K562 (cell line): ENCODE data around the gene ALOX12. TPM values are rescaled to one million over a fixed set of nuclear protein-coding genes. Genes with fewer than 3 reads are reported as not detected.
A peak's percentile ranks its signal among the peaks of the same experiment; 100 is the strongest.

ENCODE experiments used
- BCOR ChIP-seq: fragments of 450-650 bp; IDR thresholded peaks from 2 replicates; pipeline ENCODE4 v1.6.1; 2016
- CBX3 ChIP-seq, 2 experiments: IDR thresholded peaks; 1 replicate in 1 of 2; 2 replicates in 1 of 2; pipeline ENCODE4 v1.6.1; 2012; ENCODE audit warnings: inconsistent platforms in 2 of 2, low read length in 2 of 2, borderline replicate concordance in 1 of 2, control low read depth in 1 of 2
- ESRRB ChIP-seq: fragments of 250-450 bp; sonication (Bioruptor Pico); IDR thresholded peaks from 2 replicates; pipeline ENCODE4 v1.5.0; 2020; ENCODE audit warnings: mild to moderate bottlenecking, moderate library complexity, borderline replicate concordance
- MBD2 ChIP-seq: sonication (generic); IDR thresholded peaks from 2 replicates; pipeline ENCODE4 v1.6.1; 2016; ENCODE audit warnings: low read depth, borderline replicate concordance
- NFYB ChIP-seq: IDR thresholded peaks from 2 replicates; pipeline ENCODE4 v1.6.1; 2011; ENCODE audit warnings: mild to moderate bottlenecking, moderate library complexity; ENCODE audit not compliant: insufficient read length; ENCODE audit errors: extremely low read depth
- POLR3G ChIP-seq: IDR thresholded peaks from 2 replicates; pipeline ENCODE4 v1.6.1; 2011; ENCODE audit not compliant: insufficient read length, insufficient replicate concordance; ENCODE audit errors: extremely low read depth
- POU5F1 ChIP-seq: fragments of 150-350 bp; IDR thresholded peaks from 2 replicates; pipeline ENCODE4 v1.6.1; 2014; ENCODE audit warnings: borderline replicate concordance, low read length, low read depth, mild to moderate bottlenecking; ENCODE audit not compliant: partially characterized antibody
- PPARD ChIP-seq: fragments of 250-450 bp; sonication (Bioruptor Pico); IDR thresholded peaks from 2 replicates; pipeline ENCODE4 v1.8.0; 2022; ENCODE audit warnings: inconsistent platforms, mild to moderate bottlenecking, moderate library complexity
- SOX6 ChIP-seq: fragments of 450-650 bp; IDR thresholded peaks from 2 replicates; pipeline ENCODE4 v1.6.1; 2014; ENCODE audit warnings: mild to moderate bottlenecking
- TCF7L2 ChIP-seq: fragments of 150-350 bp; IDR thresholded peaks from 2 replicates; pipeline ENCODE4 v1.6.1; 2016; ENCODE audit warnings: low read depth, mild to moderate bottlenecking, low read length, moderate library complexity
- TRIM24 ChIP-seq, 2 experiments: fragments of 450-650 bp; IDR thresholded peaks; 2 replicates each; pipeline ENCODE4 v1.6.1; 2016
- WHSC1 ChIP-seq: IDR thresholded peaks from one replicate; pipeline ENCODE4 v1.6.1; 2012; ENCODE audit warnings: low read length, control low read depth, inconsistent platforms
- ZEB2 ChIP-seq: fragments of 450-650 bp; IDR thresholded peaks from 2 replicates; pipeline ENCODE4 v1.6.1; 2016
- ZNF561 ChIP-seq: fragments of 450-650 bp; formaldehyde crosslinking; conservative IDR thresholded peaks from 2 replicates; pipeline ENCODE4 v1.4.0; 2020; ENCODE audit warnings: mild to moderate bottlenecking, moderate library complexity
- ZNF584 ChIP-seq: fragments of 200-800 bp; sonication (Bioruptor generic); IDR thresholded peaks from 2 replicates; pipeline ENCODE4 v1.6.1; 2016; ENCODE audit warnings: low read depth, mild to moderate bottlenecking, missing genetic modification characterization, missing compliant biosample characterization
- ZNF766 ChIP-seq: fragments of 200-800 bp; sonication (Bioruptor generic); conservative IDR thresholded peaks from 2 replicates; pipeline ENCODE4 v1.6.1; 2016; ENCODE audit warnings: missing genetic modification characterization, missing compliant biosample characterization
- polyA plus RNA-seq, 8 experiments: library from polyadenylated mRNA; depleted of rRNA in 4 of 8; stranded (reverse) in 5 of 8; unstranded in 3 of 8; fragments of >200 nt; fragmentation: Nextera tagmentation in 2 of 8; fragmentation: Illumina TruSeq in 1 of 8; extraction: Ambion mirVana in 2 of 8; extraction: Trizol in 1 of 8; gene quantifications; 2 replicates each; pipeline versions ENCODE4 v1.2.1 to v1.2.3, GENCODE V29; 2011 to 2014; ENCODE audit warnings: inconsistent platforms in 1 of 8, missing spikeins in 1 of 8
- total RNA-seq, 7 experiments: library from RNA; depleted of rRNA in 6 of 7; stranded (reverse); fragments of >200 nt in 6 of 7; fragmentation: Illumina TruSeq in 2 of 7; extraction: Trizol in 2 of 7; gene quantifications; 2 replicates each; pipeline versions ENCODE4 v1.2.1 to v1.2.3, GENCODE V29; 2011 to 2021; ENCODE audit warnings: low replicate concordance in 1 of 7
- TF ChIP-seq, protein P1 (sequence below): fragments of 450-650 bp; IDR thresholded peaks from 2 replicates; pipeline ENCODE4 v1.7.1; 2018; ENCODE audit warnings: mild to moderate bottlenecking, low read depth; ENCODE audit not compliant: partially characterized antibody
- TF ChIP-seq, protein P2 (sequence below), 2 experiments: fragments of 450-650 bp in 1 of 2; sonication (generic) in 1 of 2; formaldehyde crosslinking; conservative IDR thresholded peaks; 2 replicates each; pipeline versions ENCODE4 v1.4.0 to v1.8.1; 2020 to 2022; ENCODE audit warnings: mild to moderate bottlenecking in 1 of 2, missing genetic modification reagents in 1 of 2
- TF ChIP-seq, protein P3 (sequence below), 2 experiments: IDR thresholded peaks; 2 replicates each; pipeline ENCODE4 v1.6.1; 2012; ENCODE audit warnings: improper control_type of control experiment in 2 of 2, low read depth in 2 of 2, low read length in 2 of 2, borderline replicate concordance in 1 of 2
- TF ChIP-seq, protein P4 (sequence below): IDR thresholded peaks from 2 replicates; pipeline ENCODE4 v1.6.1; 2011; ENCODE audit not compliant: insufficient read length; ENCODE audit errors: extremely low read depth
- TF ChIP-seq, protein P5 (sequence below), 2 experiments: fragments of 250-450 bp in 1 of 2; fragments of 450-650 bp in 1 of 2; sonication (Bioruptor Pico) in 1 of 2; IDR thresholded peaks; 2 replicates each; pipeline versions ENCODE4 v1.6.1 to v1.8.0; 2016 to 2021; ENCODE audit warnings: mild to moderate bottlenecking in 2 of 2, moderate library complexity in 2 of 2, missing compliant biosample characterization in 1 of 2, missing genetic modification characterization in 1 of 2

ALOX12 gene
- total and polyA plus RNA-seq, 9 of the 15 experiments (the other 6 are each of a cell fraction or from before 2014, with no cell fraction given): 0.09 to 1.1 (median 0.47) TPM; not detected in 1

DNA sequence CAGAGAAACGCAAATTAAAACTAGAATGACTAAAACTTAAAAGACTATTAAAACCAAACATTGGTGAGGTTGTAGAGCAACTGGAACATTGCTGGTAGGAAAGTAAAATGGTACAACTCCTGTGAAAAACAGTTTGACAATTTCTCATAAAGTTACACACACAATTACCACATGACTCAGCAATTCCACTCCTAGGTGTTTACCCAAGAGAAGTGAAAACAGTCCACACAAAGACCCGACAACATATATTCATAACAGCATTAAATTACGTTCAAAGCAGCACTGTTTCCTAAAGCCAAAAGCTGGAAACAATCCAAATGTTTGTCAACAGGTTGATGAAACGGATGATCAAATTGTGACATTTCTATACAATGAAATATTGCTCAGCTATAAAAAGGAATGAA, 26.5 kb upstream of the ALOX12 start (continued):
- no peak for TF ChIP-seq ZEB2
- TF ChIP-seq, protein P1, sequence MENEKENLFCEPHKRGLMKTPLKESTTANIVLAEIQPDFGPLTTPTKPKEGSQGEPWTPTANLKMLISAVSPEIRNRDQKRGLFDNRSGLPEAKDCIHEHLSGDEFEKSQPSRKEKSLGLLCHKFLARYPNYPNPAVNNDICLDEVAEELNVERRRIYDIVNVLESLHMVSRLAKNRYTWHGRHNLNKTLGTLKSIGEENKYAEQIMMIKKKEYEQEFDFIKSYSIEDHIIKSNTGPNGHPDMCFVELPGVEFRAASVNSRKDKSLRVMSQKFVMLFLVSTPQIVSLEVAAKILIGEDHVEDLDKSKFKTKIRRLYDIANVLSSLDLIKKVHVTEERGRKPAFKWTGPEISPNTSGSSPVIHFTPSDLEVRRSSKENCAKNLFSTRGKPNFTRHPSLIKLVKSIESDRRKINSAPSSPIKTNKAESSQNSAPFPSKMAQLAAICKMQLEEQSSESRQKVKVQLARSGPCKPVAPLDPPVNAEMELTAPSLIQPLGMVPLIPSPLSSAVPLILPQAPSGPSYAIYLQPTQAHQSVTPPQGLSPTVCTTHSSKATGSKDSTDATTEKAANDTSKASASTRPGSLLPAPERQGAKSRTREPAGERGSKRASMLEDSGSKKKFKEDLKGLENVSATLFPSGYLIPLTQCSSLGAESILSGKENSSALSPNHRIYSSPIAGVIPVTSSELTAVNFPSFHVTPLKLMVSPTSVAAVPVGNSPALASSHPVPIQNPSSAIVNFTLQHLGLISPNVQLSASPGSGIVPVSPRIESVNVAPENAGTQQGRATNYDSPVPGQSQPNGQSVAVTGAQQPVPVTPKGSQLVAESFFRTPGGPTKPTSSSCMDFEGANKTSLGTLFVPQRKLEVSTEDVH: no peak
- TF ChIP-seq WHSC1: no peak
- TF ChIP-seq TRIM24 (IDR thresholded peaks at IDR 0.05): peak in 1 of 2 experiments; percentile 44; a peak in 1 of 4 replicates
- TF ChIP-seq SOX6: peak; percentile 50; the same call in 1 of the 2 replicates
- TF ChIP-seq TCF7L2: no peak
- no peak for TF ChIP-seq BCOR
- no peak for TF ChIP-seq MBD2
- TF ChIP-seq ESRRB (CRISPR knock-in tag): no peak
- no peak; a peak in 1 of 3 replicates for TF ChIP-seq CBX3 (IDR thresholded peaks at IDR 0.05; ENCODE audit: borderline replicate concordance in 1 of 2, low read length in 2 of 2)
- TF ChIP-seq, protein P2, sequence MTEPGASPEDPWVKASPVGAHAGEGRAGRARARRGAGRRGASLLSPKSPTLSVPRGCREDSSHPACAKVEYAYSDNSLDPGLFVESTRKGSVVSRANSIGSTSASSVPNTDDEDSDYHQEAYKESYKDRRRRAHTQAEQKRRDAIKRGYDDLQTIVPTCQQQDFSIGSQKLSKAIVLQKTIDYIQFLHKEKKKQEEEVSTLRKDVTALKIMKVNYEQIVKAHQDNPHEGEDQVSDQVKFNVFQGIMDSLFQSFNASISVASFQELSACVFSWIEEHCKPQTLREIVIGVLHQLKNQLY (CRISPR knock-in tag; conservative IDR thresholded peaks at IDR 0.05): no peak
- TF ChIP-seq NFYB: no peak
- no peak for TF ChIP-seq POU5F1
- TF ChIP-seq, protein P3, sequence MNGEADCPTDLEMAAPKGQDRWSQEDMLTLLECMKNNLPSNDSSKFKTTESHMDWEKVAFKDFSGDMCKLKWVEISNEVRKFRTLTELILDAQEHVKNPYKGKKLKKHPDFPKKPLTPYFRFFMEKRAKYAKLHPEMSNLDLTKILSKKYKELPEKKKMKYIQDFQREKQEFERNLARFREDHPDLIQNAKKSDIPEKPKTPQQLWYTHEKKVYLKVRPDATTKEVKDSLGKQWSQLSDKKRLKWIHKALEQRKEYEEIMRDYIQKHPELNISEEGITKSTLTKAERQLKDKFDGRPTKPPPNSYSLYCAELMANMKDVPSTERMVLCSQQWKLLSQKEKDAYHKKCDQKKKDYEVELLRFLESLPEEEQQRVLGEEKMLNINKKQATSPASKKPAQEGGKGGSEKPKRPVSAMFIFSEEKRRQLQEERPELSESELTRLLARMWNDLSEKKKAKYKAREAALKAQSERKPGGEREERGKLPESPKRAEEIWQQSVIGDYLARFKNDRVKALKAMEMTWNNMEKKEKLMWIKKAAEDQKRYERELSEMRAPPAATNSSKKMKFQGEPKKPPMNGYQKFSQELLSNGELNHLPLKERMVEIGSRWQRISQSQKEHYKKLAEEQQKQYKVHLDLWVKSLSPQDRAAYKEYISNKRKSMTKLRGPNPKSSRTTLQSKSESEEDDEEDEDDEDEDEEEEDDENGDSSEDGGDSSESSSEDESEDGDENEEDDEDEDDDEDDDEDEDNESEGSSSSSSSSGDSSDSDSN (IDR thresholded peaks at IDR 0.05; ENCODE audit: borderline replicate concordance in 1 of 2, low read depth in 2 of 2, low read length in 2 of 2): no peak
- TF ChIP-seq ZNF766 (CRISPR knock-in tag): no peak
- TF ChIP-seq POLR3G: no peak
- TF ChIP-seq, protein P4, sequence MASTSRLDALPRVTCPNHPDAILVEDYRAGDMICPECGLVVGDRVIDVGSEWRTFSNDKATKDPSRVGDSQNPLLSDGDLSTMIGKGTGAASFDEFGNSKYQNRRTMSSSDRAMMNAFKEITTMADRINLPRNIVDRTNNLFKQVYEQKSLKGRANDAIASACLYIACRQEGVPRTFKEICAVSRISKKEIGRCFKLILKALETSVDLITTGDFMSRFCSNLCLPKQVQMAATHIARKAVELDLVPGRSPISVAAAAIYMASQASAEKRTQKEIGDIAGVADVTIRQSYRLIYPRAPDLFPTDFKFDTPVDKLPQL: no peak
- TF ChIP-seq ZNF584 (CRISPR knock-in tag): no peak
- no peak for TF ChIP-seq ZNF561 (CRISPR knock-in tag)
- TF ChIP-seq, protein P5, sequence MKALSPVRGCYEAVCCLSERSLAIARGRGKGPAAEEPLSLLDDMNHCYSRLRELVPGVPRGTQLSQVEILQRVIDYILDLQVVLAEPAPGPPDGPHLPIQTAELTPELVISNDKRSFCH (CRISPR knock-in tag; IDR thresholded peaks at IDR 0.05): no peak
- TF ChIP-seq, protein P5 (tag; IDR thresholded peaks at IDR 0.05): no peak
- no peak for TF ChIP-seq PPARD (CRISPR knock-in tag)
